ENCODE measurements around the gene DEPP1. TPM values are rescaled to one million over a fixed set of nuclear protein-coding genes. Genes with fewer than 3 reads are reported as not detected.

The DEPP1 gene
- total RNA-seq, 1 experiment from 2014 or later: 0.54 TPM

DNA sequence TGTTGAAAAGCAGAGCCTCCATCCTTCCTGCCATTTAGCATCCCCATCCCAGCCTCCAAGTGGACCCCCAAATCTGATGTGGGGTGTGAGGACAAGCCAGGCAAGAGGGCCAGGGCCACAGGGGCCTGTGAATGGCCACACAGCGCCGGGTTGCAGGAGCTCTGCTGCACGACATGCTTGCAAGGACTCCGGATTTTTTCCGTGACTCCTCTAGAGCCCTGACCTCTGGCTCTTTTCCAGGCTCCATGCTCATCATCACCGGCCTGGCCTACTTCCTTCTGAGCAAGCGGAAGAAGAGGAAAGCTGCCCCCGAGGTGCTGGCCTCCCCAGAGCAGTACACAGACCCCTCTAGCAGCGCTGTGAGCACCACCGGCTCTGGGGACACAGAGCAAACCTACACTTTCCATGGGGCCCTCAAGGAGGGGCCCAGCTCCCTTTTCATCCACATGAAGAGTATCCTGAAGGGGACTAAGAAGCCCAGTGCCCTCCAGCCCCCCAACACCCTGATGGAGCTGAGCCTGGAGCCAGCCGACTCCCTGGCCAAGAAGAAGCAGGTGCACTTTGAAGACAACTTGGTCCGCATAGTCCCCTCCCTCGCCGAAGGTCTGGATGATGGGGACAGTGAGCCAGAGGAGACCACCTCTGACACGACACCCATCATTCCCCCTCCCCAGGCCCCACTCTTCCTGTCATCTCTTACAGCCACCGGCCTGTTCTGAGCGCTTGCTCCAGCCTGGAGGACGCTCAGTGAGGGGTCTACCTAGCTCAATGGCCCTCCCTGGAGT, 44.0 kb downstream of the DEPP1 start:
- Histone ChIP-seq H3K27ac (ENCODE audit: low read depth, low read length, poor library complexity, severe bottlenecking) (no peak overlapping the region), H3K36me3 (ENCODE audit: insufficient read depth, low read length, poor library complexity, severe bottlenecking) (no peaks in the 10 kb centered on the region), H3K4me3 (ENCODE audit: low read depth, low read length, poor library complexity, severe bottlenecking) (no peak overlapping the region), H3K27me3 (replicated peaks; ENCODE audit: insufficient read depth, low read depth, low read length, poor library complexity) (no peaks in the 10 kb centered on the region), H3K4me1 (ENCODE audit: insufficient read depth, low read length, poor library complexity, severe bottlenecking) (no peaks in the 10 kb centered on the region), H3K9me3 (ENCODE audit: low read depth, low read length, poor library complexity, severe bottlenecking) (no peaks in the 10 kb centered on the region)
- POLR2A ChIA-PET (ENCODE audit: low non-redundant PET): no interaction called here
- TF ChIP-seq EZH2 (IDR thresholded peaks at IDR 0.05; ENCODE audit: borderline replicate concordance, low read depth, low read length, poor library complexity, severe bottlenecking): no peak
- TF ChIP-seq, protein P1, sequence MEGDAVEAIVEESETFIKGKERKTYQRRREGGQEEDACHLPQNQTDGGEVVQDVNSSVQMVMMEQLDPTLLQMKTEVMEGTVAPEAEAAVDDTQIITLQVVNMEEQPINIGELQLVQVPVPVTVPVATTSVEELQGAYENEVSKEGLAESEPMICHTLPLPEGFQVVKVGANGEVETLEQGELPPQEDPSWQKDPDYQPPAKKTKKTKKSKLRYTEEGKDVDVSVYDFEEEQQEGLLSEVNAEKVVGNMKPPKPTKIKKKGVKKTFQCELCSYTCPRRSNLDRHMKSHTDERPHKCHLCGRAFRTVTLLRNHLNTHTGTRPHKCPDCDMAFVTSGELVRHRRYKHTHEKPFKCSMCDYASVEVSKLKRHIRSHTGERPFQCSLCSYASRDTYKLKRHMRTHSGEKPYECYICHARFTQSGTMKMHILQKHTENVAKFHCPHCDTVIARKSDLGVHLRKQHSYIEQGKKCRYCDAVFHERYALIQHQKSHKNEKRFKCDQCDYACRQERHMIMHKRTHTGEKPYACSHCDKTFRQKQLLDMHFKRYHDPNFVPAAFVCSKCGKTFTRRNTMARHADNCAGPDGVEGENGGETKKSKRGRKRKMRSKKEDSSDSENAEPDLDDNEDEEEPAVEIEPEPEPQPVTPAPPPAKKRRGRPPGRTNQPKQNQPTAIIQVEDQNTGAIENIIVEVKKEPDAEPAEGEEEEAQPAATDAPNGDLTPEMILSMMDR (conservative IDR thresholded peaks at IDR 0.05; ENCODE audit: low read depth, low read length): no peak
- CTCF ChIA-PET: no interaction called here
- no TSS peak for BruUV-seq (replicated peaks)
- intact Hi-C loops (cut with micrococcal nuclease; ENCODE audit: unreplicated experiment): loop anchor here (5.0 kb wide), 2 partner anchors 43 to 58 kb away; partner anchors contain the start of gene DEPP1
- DNase-seq (ENCODE audit: low spot score): no peak

DNA sequence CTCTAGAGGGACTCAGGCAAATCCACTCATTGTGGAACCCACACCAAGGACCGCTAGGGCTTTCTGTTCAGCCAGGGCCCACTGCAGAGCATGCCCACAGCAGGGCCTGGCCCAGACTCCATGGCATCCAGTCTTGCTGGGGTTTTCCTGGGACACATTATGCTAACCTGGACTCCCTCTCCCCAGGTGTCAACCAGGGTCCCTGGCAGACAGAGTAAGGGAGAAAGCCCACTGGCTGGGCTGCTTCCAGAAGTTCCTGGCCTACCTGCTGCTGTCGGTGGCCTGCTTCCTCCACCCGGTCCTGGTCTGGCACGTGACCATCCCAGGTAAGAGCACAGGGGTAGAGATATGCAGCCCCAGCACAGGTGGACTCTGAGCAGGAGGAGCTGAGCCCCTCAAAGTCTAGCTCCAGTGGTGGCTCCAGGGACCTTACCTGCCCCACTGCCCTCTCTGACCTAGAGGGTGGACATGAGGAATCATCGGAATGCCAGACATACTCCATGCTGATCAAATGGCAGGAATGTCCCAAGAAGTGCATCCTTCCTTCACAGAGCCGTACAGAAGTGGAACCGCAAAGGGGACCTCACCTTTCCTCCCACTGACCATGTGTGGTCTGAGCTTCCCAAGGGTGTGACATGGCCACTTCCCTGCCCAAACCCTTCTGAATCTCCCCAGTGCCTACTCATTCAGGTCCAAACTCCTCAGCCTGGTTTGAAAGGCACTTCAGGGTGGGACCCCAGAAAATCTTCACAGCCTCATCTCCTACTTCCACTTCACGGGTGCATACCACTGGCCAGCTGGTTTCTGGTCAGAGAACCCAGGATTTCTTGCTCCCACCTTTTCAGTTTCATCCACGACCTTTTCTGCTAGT, 44.9 kb downstream of the DEPP1 start:
- no peaks in the 10 kb centered on the region for H3K36me3 ChIP-seq (ENCODE audit: insufficient read depth, low read length, poor library complexity, severe bottlenecking)
- ChIA-PET CTCF (interaction anchor here (0.7 to 1.3 kb wide), 5 partner anchors 14 to 74 kb away, joined by 3 to 10 read pairs (median 3); partner anchors contain the start of gene DEPP1), POLR2A (ENCODE audit: low non-redundant PET) (no interaction called here)
- H3K4me1 ChIP-seq (ENCODE audit: insufficient read depth, low read length, poor library complexity, severe bottlenecking): no peaks in the 10 kb centered on the region
- no peak for DNase-seq (ENCODE audit: low spot score)
- TF ChIP-seq EZH2 (IDR thresholded peaks at IDR 0.05; ENCODE audit: borderline replicate concordance, low read depth, low read length, poor library complexity, severe bottlenecking): no peak
- TF ChIP-seq, protein P1 (conservative IDR thresholded peaks at IDR 0.05; ENCODE audit: low read depth, low read length): no peak
- no peaks in the 10 kb centered on the region for H3K27me3 ChIP-seq (replicated peaks; ENCODE audit: insufficient read depth, low read depth, low read length, poor library complexity)
- no peaks in the 10 kb centered on the region for H3K9me3 ChIP-seq (ENCODE audit: low read depth, low read length, poor library complexity, severe bottlenecking)
- intact Hi-C loops (cut with micrococcal nuclease; ENCODE audit: unreplicated experiment): loop anchor here (5.0 kb wide), 2 partner anchors 44 to 59 kb away; partner anchors contain the start of gene DEPP1
- BruUV-seq (replicated peaks): no TSS peak
- H3K27ac ChIP-seq (ENCODE audit: low read depth, low read length, poor library complexity, severe bottlenecking): no peak overlapping the region
- H3K4me3 ChIP-seq (ENCODE audit: low read depth, low read length, poor library complexity, severe bottlenecking): no peak overlapping the region

DNA sequence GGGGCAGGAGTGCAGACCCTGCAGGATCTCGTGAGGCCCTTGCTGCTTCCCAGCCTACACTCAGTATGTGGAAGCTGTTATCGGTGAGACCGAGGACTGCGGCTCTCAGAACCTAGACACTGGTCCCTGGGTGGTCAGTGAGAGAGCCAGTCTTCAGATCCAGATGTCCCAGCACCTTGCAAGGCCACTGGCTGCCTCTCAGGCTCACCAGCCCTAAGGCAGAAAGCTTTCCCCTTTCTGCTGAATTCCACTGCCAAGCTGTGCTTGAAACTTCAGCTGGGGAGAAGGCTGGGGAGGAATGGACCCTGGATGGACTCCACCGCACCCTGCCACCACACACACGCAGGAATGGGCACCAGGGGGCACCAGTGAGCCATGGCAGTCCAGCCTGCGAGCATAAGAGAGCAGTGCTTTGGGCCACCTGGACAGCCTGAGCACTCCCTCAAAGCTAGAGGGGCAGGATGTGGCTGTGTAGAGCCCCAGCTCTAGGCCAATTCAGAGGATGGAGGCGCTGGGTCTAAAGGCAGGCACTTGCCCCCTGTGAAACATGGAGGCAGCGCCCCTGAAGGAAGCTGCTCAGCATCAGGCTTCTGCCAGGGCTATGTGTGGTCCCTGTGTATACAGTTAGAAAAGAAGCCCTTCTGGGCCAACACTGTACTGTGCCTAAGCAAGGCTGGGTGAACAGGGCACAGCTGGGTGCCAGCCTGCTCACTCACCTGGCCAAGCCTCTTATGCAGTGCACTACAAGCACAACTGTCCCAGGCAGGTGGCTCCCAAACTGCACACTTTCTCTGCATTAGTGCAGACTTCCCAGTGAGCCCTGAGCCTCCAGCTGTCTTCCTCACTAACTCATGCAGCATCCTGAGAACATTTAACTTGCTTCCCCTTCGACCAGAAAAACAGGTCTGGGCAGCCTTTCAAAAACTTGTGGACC, 45.8 kb downstream of the DEPP1 start:
- no TSS peak for BruUV-seq (replicated peaks)
- intact Hi-C loops (cut with micrococcal nuclease; ENCODE audit: unreplicated experiment): loop anchor here (5.0 kb wide), 2 partner anchors 45 to 60 kb away; partner anchors contain the start of gene DEPP1

More for the DNA sequence above, 45.8 kb downstream of the DEPP1 start:
- Histone ChIP-seq H3K4me3 (ENCODE audit: low read depth, low read length, poor library complexity, severe bottlenecking) (no peak overlapping the region), H3K4me1 (ENCODE audit: insufficient read depth, low read length, poor library complexity, severe bottlenecking) (no peaks in the 10 kb centered on the region), H3K27me3 (replicated peaks; ENCODE audit: insufficient read depth, low read depth, low read length, poor library complexity) (no peaks in the 10 kb centered on the region), H3K27ac (ENCODE audit: low read depth, low read length, poor library complexity, severe bottlenecking) (no peak overlapping the region), H3K36me3 (ENCODE audit: insufficient read depth, low read length, poor library complexity, severe bottlenecking) (no peaks in the 10 kb centered on the region), H3K9me3 (ENCODE audit: low read depth, low read length, poor library complexity, severe bottlenecking) (no peaks in the 10 kb centered on the region)
- ChIA-PET CTCF (interaction anchor here (0.7 to 1.3 kb wide), 5 partner anchors 14 to 75 kb away, joined by 3 to 10 read pairs (median 3); partner anchors contain the start of gene DEPP1), POLR2A (ENCODE audit: low non-redundant PET) (no interaction called here)
- TF ChIP-seq EZH2 (IDR thresholded peaks at IDR 0.05; ENCODE audit: borderline replicate concordance, low read depth, low read length, poor library complexity, severe bottlenecking): no peak
- TF ChIP-seq, protein P1 (conservative IDR thresholded peaks at IDR 0.05; ENCODE audit: low read depth, low read length): peak; percentile 97
- DNase-seq (ENCODE audit: low spot score): peak; percentile 79

All from A673 (cell line).